Urothelium cell line (cell line): ENCODE measurements around the gene SDK1.
"Not testable (repeated sequence)": the region's sequence is repeated elsewhere in the genome, so short reads cannot be mapped to it uniquely, and the experiment has no call there.

Source experiments
- DNase-seq: peaks from one replicate; pipeline ENCODE4 v3.0.0; 2011; ENCODE audit warnings: low spot score, mixed read lengths
- FAIRE-seq: peaks from 2 replicates; lab custom pipeline; 2011; peaks lifted over from hg19 to GRCh38; lab: Jason Lieb, UNC

The SDK1 gene

GRCh38 chr7:3697472-3697871 is 396.4 kb downstream of the SDK1 start:
- FAIRE-seq (peak; percentile 40), DNase-seq (no peak)

- FAIRE-seq: no peak
- no peak for DNase-seq
Observed at GRCh38 chr7:3705258-3705657, 404.2 kb downstream of the SDK1 start.

- not testable (repeated sequence) for FAIRE-seq, DNase-seq
Observed at GRCh38 chr7:3706091-3706490, 405.0 kb downstream of the SDK1 start.

- DNase-seq: no peak
- FAIRE-seq: peak; percentile 55
Observed at GRCh38 chr7:3710122-3710521, 409.1 kb downstream of the SDK1 start.

- DNase-seq: no peak
- peak; percentile 84 for FAIRE-seq
Observed at GRCh38 chr7:3710531-3710930, 409.5 kb downstream of the SDK1 start.

GRCh38 chr7:3712841-3713240 is 411.8 kb downstream of the SDK1 start:
- peak; percentile 98 for FAIRE-seq
- DNase-seq: no peak

- DNase-seq: no peak
- no peak for FAIRE-seq
Observed at GRCh38 chr7:3721422-3721821, 420.4 kb downstream of the SDK1 start.

- FAIRE-seq: peak; percentile 67
Observed at GRCh38 chr7:3722396-3722922, 421.4 kb downstream of the SDK1 start.

GRCh38 chr7:3725155-3726059 is 424.4 kb downstream of the SDK1 start:
- no peak for DNase-seq
- FAIRE-seq: no peak

More at GRCh38 chr7:3722396-3722922, 421.4 kb downstream of the SDK1 start:
- no peak for DNase-seq

- FAIRE-seq (no peak), DNase-seq (no peak)
Observed at GRCh38 chr7:3730276-3730675, 429.2 kb downstream of the SDK1 start.

GRCh38 chr7:3732395-3733005 is 431.4 kb downstream of the SDK1 start:
- no peak for DNase-seq
- FAIRE-seq: peak; percentile 86

GRCh38 chr7:3733541-3734140 is 432.6 kb downstream of the SDK1 start:
- DNase-seq: no peak
- FAIRE-seq: peak; percentile 86

GRCh38 chr7:3738964-3739363 is 437.9 kb downstream of the SDK1 start:
- FAIRE-seq (no peak), DNase-seq (no peak)

- DNase-seq (no peak), FAIRE-seq (peak; percentile 80)
Observed at GRCh38 chr7:3739983-3740382, 438.9 kb downstream of the SDK1 start.

GRCh38 chr7:3747467-3747866 is 446.4 kb downstream of the SDK1 start:
- DNase-seq: no peak
- no peak for FAIRE-seq

GRCh38 chr7:3748389-3748788 is 447.3 kb downstream of the SDK1 start:
- FAIRE-seq (no peak), DNase-seq (no peak)

- no peak for FAIRE-seq
- DNase-seq: no peak
Observed at GRCh38 chr7:3753868-3754267, 452.8 kb downstream of the SDK1 start.

GRCh38 chr7:3754493-3755341 is 453.7 kb downstream of the SDK1 start:
- DNase-seq: no peak
- peak; percentile 75 for FAIRE-seq

- not testable (repeated sequence) for DNase-seq
- FAIRE-seq: peak; percentile 99
Observed at GRCh38 chr7:3755778-3756453, 454.9 kb downstream of the SDK1 start.

- DNase-seq (no peak), FAIRE-seq (no peak)
Observed at GRCh38 chr7:3757059-3757458, 456.0 kb downstream of the SDK1 start.
